NCI-H446 (cell line): ENCODE results near the gene RYR3.

ENCODE experiments used
- DNase-seq, 2 experiments: peaks; one replicate each; lab custom pipeline; 2025; lab: John Stamatoyannopoulos, UW

The RYR3 gene

DNA sequence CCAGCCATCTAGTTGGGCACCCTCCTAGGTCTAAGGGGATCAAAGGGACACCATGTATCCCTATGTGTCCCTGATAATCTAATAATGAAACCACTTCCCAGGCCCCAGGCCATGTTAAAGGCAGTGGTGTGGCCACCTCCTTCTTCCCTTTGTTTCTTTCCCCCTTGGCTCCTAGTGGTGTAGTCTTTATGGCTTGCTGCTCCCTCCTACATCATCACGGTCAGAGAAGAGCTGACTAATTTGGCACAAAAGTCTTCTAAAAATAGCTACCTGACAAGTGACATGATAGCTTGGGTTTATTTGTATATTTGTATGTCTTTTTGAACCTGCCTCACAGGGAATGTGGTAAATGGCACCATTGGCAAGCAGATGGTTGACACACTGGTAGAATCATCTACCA is 526.5 kb downstream of the RYR3 start:
- no peak for DNase-seq

DNA sequence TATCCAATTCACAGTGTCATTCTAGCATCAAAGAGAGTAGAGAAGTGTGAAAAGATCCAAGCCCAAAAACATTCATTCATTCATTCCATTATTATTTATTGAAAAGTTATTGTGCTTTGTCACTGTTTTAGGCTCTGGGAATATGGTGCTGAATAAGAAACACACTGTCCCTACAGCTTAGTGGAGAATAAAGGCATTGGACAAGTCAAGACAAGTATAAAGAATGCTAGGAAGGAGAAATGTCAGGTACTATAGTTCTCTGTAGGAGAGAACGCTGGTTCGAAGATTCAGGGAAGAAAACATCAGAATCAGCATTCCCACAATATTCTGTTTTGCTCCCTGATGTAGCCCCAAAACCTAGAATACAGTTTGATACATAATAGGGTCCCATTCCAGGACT is 528.8 kb downstream of the RYR3 start:
- DNase-seq, result no peak

DNA sequence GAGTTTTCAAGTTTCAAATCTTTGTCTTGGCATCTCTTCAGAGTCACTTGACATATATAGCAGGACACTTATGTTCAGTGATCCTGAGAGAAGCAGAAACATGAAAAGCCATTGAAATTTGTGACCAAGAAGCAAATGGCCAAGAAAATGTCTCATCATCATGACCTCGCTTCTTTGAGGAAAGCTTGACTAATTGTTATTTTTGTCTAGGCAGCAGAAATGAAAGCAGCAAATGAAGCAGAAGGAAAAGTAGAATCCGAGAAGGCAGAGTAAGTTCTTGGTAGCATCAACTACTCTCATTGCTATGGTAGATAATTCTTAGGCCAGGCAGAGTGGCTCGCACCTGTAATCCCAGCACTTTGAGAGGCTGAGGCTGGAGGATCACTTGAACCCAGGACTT is 529.8 kb downstream of the RYR3 start:
- DNase-seq, result no peak

DNA sequence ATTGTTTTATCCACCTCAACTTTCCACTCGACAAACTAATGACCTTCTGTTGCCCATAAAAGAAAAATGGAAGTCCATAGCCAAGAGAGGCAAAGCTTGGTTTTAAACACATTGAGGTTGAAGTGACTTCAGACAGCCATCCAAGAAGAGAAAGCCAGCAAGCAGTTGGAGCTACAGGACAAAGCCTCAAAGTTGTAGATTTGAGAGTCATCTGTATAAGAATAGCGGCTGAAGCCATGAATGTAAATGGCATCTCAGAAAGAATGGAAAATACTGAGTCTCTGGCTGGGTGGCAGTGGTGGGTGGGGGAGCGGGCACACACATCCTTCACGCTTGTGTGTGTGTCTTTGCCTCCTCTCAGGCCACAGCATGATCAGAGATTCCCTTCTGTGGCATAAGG is 533.4 kb downstream of the RYR3 start:
- DNase-seq, result no peak

DNA sequence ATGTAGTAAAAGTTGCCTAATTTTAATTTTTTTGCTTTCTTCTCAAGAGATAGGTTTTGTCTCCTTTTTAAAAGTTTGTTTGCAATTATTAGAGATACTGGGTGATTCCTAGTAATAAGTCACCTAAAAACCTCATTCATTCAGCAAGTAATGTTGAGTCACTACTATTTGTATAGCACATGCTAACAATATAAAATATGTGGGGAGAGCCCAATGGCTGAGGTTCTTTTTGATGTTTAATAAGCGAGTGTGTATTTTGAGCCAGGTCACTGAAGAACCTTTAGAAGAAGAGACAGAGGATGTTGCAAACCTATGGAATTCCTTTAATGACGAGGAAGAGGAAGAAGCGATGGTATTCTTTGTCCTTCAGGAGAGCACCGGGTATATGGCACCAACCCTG is 533.8 kb downstream of the RYR3 start:
- DNase-seq, result no peak

DNA sequence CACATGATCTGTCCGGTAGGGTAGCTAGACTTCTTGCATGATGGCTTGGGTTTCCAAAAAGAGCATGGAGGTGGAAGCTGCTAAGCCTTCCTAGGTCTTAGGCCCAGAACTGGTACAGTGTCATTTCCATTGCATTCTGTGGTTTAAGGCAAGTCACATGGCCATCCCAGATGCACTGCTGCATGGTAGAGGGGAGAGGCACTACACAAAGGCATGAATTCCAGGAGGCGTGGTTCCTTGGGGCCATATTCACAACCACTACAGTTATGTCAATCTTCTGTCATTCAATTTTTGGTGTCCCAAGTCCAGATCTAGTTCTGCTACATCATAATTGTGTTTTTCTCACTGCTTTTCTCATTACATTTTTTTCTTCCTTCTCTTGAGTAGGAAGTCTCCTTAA is 535.4 kb downstream of the RYR3 start:
- no peak for DNase-seq

DNA sequence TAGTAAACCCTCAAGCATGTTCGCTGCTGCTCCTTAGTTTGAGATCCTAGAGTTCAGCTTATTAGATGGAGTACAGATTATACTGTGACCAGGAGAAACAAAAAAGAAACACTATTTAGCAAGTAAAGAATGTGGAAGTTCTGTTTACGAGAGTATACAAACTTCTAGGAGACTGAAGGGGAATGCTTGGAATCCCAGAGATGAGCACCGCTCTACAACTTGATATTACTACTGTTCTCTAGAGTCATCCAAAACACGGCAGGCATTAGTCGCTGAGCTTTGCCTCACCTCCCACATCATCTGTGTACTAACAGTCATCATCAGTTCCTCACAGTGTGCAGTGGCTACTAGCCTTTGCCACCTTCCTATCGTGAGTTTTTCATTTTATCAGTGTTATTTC is 536.1 kb downstream of the RYR3 start:
- no peak for DNase-seq

DNA sequence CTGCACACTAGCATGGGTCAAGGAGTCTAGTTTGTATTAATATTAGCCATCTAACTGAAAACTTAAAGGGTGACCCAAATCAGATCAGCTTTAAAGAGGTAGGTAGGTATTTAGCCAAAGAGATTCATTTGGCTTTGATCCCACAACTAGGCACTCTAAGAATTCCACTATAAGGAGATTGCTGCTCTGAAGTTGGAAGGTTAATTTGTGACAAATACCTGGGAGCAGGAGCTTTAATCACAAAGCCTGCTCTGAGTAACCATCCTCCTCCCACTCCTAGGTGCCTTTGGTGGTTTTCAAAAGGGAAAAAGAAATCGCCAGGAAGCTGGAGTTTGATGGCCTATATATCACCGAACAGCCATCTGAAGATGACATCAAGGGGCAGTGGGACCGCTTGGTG is 537.2 kb downstream of the RYR3 start:
- no peak for DNase-seq

DNA sequence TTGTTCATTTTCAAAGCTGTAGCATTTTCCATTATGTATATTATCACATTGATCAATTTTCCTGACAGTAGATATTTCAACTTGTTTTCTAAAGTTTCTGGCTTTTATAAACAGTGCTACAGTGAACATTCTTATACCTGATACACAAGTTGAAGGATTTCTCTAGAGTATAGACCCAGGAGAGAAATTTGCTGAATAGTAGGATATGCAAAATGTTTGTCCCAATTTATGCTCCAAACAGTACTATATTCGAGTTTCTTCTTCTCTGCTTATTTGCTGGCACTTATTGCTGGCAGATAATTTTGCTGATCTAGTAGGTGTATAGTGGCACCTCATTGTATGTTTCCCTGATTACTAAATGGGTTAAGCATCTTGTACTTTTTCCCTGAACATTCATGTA is 540.3 kb downstream of the RYR3 start:
- no peak for DNase-seq

DNA sequence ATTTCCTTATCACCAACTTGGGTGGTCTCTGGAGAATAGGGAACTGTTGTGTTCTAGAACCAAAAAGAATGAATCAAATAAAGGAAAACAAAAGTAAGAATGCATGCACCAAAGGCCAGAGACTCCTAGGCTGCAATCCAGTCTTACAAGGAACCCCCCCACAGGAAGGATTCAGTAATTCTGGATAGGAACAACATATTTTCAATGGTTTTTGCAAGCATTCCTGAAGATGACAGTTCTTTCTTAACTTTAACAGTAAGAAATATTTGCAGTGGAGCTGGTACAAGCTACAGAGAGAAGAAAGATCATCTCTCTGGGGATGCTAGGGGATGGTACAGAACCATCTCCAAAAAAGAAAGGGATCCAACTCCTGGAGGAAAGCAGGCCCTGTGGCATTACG is 541.3 kb downstream of the RYR3 start:
- DNase-seq, result no peak

DNA sequence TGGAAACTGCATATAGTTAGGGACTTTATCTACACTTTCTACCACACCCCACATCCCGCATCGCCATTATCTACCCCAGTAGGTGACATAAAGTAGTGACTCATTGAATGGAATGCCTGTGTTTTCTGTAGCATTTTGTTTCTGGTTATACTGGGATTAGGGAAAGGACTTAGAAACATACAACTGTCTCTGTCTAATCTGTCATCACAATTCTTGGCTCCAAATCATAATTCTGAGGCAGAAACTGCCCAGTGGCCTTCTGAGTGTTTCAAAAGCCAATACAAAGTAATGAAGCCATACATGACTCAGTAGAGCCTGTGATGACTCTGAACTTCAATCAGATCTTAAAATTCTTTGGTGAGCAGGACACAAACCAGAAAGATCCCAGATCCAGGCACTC is 541.8 kb downstream of the RYR3 start:
- DNase-seq, result no peak

DNA sequence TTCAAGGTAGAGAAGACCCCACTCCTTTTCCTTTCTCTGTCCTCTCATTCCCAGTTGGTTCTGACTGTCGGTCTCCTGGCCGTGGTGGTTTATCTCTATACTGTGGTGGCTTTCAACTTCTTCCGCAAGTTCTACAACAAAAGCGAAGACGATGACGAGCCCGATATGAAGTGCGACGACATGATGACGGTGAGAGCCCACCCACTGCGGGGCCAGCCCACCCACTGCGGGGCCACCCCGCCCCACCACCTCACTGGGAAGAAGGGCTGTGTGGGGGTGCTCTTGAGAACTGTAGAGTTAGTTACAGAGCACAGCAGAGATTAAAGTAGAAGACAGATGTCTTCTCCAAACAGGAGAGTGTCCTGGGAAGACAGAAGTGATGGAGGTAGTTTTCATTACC is 547.0 kb downstream of the RYR3 start:
- no peak for DNase-seq

DNA sequence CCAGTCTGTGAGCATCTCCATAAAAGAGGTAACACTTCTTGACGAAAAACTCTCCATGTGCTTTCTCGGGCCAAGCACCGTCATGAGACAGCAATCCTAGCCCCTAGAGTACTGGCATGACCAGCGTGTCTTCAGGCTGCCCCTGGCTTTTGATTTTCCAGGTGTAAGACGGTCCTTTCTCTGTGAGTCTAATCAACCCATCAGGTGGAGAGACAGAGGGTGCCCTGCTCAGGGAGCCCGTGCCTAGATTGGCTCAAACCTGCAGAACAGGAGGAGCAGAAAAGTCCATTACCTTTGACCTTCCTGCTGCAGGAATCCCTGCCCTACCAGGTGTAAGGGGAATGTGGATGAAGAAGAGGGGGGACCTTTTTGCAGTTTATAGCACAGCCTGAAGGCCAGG is 548.1 kb downstream of the RYR3 start:
- DNase-seq, result no peak

DNA sequence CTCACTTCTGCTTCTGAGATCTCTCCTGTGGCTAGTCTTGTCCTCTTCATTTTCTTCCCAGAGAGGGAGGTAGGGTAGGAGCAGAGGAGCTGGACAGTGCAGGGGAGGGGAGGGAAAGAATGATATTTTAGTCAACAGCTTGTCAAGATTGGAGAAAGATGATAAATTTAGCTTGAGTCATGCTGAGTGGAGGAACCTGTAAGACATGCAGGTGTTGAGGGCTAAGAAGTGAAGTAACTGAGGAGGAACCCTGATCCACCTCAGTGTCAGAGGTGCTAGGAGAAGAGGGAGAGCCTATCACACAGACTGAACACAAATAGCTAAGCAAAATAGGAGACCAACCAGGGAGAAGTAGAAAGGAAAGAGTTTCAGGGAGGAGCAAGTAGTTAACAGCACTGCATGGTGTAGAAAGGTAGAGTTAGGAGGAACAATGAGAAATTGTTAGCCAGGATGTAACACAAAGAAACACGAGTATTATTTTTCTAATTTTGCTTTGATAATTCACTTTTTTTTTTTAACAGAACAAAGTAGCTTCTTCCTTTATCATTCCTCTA is 549.3 kb downstream of the RYR3 start:
- DNase-seq, result no peak

DNA sequence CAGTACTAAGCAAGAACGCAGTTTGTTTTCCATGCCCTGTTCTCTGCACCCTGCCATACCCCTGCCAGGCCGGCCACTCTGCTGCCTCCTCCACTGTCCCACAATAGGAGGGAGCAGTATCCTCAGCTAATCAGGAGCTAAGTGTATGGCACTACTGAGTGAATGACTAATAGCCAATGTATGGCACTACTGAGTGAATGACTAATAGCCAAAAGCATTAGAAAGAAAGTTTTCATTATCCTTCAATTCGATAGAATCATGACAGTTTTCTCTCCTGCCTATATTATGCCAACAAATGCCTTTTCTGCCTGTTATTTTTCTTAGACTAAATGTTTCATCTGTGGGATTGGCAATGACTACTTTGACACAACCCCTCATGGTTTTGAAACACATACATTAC is 550.0 kb downstream of the RYR3 start:
- DNase-seq, result no peak

DNA sequence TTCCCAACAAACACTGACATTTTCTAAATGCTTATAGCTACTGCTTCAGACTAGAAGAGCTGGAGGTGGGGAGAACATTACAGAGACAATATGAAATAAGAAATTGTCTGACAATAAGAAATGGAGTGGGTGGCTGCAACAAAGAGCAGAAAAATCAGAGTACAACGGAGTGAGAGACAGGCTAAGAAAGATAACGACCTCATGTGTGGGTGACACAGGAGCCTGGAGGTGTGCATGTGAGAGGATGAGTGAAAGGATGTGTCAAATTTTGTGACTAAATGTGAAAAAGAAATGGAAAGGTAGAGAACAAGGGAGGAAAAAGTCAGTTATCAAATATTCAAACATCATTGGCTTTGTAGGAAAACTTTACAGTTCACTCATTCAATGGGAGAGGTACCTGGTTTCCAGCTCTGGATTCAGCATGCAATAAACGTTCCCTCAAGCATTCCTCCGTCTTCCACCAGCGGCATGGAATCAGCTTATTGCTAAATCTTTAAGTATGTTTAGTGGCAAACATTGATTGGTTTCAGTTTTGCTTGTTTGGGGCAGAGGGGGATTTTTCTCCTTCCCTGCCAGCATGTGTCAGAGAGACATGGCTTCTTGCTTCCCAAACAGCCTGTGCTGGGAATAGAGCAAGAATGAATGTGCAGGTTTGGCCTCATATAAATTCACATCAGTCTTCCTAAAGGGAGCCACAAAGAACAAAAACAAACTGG is 553.8 kb downstream of the RYR3 start:
- DNase-seq, result no peak

DNA sequence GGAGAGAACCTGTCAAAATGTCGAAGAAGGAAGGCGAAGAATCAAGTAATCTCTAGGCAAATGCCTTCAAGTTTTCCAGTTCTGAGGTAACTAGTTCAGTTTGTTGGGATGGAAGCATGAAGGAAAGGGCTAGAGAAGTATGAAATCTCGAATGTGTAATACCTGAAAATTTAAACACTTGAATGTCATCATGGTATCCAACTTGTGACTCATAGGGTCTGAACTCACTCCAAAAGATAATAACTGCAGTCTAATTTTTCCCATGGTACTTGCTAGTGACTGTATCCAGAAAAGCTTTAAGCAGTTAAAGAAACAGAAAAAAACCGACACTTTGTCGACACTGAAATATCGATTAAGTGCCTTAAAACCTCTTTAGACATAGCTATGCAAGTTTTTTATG is 554.6 kb downstream of the RYR3 start:
- DNase-seq, result no peak

DNA sequence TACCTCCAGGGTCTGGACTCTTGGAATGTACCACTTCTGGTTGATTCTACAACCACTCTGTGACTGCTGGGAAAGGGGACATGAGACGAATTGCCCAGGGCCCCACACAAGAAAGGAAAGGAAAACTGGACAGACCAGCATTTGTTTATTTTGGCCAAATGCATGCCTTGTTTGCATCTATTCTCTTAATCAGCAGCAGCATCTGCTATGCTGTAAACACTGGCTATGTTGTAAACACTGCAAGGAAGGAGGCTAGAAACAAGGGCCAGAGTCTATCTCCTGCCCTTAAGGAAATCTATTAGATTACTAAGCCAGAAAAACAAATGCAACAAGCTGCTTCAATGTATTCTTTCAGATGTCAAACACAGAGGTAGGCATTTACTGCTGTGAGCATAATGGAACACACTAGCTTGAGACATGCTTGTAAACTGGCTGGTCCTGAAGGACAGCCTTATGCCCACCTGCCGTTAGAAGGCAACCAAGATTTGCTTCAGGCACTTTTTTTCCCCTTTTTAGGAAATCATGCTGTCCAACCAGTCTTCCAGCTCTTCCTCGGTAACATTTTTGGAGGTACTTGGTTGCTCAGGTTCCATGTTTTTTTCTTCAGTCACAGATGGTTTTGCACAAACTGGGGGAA is 555.5 kb downstream of the RYR3 start:
- DNase-seq, result no peak

DNA sequence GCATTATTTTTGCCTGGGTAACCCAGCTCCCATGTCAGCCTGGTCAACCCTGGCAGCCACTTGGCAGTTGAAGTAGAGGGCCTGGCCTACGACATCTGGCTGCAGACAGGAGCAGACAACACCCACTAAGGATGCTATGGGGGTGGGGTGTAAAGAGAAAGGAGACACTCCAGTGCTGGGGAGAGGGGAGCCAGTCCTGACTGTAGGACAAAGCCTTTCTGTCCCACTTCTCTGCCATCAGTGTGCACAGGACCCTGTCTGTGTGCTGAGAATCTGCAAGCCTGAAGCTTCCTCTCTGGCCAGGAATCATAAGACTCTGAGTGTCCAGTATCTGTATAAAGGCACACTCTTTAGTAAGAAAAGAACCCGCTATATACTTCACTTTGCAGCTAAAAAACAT is 561.2 kb downstream of the RYR3 start:
- no peak for DNase-seq

DNA sequence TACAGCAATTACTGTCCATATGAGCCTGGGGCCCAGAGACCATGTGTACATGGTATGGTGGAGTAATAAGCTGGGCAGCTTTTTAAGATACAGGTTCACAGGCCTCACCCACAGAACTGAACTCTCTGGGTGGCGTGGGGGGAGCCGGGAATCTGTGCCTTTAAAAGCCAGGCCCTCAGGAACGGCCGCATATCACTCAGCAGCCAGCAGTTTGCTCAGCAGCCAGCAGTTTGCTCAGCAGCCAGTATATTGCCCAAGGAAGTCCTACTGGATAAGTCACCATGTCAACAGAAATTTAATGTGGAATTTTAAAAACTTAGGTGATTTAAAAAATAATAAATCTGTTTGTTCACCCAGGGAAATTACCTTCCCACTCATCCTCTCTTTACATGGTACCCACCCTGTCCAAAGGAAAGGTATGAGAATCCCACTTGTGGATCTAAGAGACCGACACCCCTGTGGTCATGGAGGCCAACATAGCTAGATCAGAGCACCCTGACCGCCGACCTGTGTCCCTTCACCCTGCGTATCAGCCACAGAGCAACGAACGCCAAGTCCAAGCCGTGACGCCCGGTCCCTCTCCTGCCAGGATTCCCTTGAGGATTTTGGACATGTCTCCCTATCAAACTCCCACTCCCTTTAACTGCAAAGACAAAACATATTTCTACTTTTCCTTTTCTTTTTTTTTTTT is 561.8 kb downstream of the RYR3 start:
- no peak for DNase-seq

DNA sequence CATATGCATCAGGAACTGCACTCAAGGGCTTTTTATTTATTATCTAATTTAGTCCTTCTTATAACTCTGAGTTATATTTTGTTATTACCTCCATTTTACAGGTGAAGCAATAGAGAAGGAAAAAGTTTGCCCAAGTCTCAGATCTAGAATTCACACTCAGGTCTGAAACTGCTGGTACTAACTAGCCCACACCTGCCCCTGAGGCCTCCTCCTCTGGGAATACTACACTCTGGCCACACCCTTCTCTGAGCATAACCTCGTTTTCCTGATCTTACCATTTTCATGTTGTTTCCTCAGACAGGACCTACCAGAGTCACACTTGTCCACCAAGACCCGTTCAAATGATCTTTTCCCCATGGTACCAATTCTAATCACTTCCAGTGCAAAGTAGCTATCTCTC is 563.4 kb downstream of the RYR3 start:
- no peak for DNase-seq

DNA sequence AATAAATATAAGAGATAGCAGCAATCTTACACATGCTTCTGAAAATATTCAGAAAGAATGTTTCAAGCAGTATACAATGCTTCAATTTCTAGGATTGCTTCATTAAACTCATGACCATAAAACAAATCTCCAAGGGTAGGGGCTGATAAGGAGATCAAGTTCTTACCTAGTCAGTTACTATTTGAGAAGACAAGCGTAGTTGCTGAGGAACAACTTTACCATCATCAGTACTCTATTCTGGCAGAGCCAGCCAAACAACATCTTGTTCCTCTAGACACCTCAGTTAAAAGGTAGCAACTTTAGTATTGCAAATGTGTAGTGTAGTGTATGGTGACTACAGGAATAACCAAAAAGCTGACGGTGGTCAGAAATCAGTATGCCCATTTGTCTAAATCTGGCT is 572.2 kb downstream of the RYR3 start:
- no peak for DNase-seq

DNA sequence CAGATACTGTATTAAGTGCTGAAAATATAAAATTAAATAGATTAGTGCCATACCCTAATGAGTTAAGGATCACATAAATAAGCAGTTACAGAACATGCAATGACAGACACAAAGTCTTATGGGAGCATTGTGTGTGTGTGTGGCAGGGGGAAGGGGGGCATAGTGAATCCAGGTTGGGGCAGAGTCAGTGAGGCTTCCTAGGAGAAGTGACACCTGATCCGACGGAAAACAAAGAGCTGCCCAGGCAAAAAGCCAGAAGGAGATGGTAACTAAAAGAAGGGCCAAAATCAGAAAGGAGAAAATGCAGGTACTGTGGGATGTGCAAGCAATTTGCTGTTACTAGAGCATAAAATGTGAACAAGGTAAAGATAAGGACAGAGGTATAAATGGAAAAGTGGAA is 577.4 kb downstream of the RYR3 start:
- no peak for DNase-seq
